Right lobe of liver (tissue), 6 donors: ENCODE data around the gene PSMB1. TPM values are rescaled to one million over a fixed set of nuclear protein-coding genes. Genes with fewer than 3 reads are reported as not detected.
A peak's percentile ranks its signal among the peaks of the same experiment; 100 is the strongest.

Source experiments
- ATAC-seq, 4 donors: fragments of 200-7000 bp; cut with Tn5 transposase; one replicate each; pipeline ENCODE4 v1.9.1; 2020; ENCODE audit warnings: mild to moderate bottlenecking in 4 of 4, moderate library complexity in 4 of 4
- DNase-seq, 3 donors: peaks; one replicate each; pipeline ENCODE4 v3.0.0-alpha.2; 2020
- H3K27ac ChIP-seq, 3 donors: fragments of 200-600 bp; one replicate each; pipeline ENCODE4 v1.8.0; 2022
- H3K27me3 ChIP-seq, 2 donors: fragments of 200-600 bp; one replicate each; pipeline ENCODE4 v1.8.0; 2022
- H3K36me3 ChIP-seq, 4 donors: fragments of 200-600 bp; sonication (generic) in 1 of 4; one replicate each; pipeline versions ENCODE4 v1.5.1 to v1.8.0; 2017 to 2022; ENCODE audit warnings: control low read depth in 1 of 4
- H3K4me1 ChIP-seq, 4 donors: fragments of 200-600 bp; sonication (generic) in 1 of 4; one replicate each; pipeline versions ENCODE4 v1.5.1 to v1.8.0; 2017 to 2022; ENCODE audit warnings: control low read depth in 1 of 4
- H3K4me3 ChIP-seq, 3 donors: fragments of 200-600 bp; one replicate each; pipeline ENCODE4 v1.8.0; 2022
- H3K9me3 ChIP-seq, 4 donors: fragments of 200-600 bp; sonication (generic) in 1 of 4; one replicate each; pipeline versions ENCODE4 v1.5.1 to v1.8.0; 2017 to 2022; ENCODE audit warnings: control low read depth in 1 of 4
- CTCF ChIP-seq, 4 donors: fragments of 200-600 bp in 3 of 4; fragments of 450-650 bp in 1 of 4; IDR thresholded peaks; one replicate each; pipeline versions ENCODE4 v1.5.1 to v1.8.0; 2016 to 2022; ENCODE audit warnings: antibody characterized with exemption in 4 of 4, mild to moderate bottlenecking in 2 of 4
- POLR2A ChIP-seq: fragments of 450-650 bp; IDR thresholded peaks from one replicate; pipeline ENCODE4 v1.6.1; 2017; ENCODE audit warnings: antibody characterized with exemption, mild to moderate bottlenecking
- WGBS: methylation state at CpG from one replicate; pipeline ENCODE4 v1.1.6; 2018; ENCODE audit warnings: low coverage, low lambda C conversion rate; ENCODE audit not compliant: insufficient coverage; ENCODE audit errors: missing lambda C conversion rate; 5-methylcytosine and 5-hydroxymethylcytosine counted together
- intact Hi-C, 2 donors: fragments of 100-400 bp; cut with DNase I; formaldehyde crosslinking; loops; one replicate each; pipeline versions ENCODE4 v1.11.2 to v1.14.1; 2022
- total RNA-seq, 6 experiments: library from RNA; depleted of rRNA in 2 of 6; stranded (reverse); fragments of >200 nt in 2 of 6; fragmentation: NEBNext Ultra II Directional in 3 of 6; extraction: Animal tissue kit (Norgen Biotek cat#: 25700) in 3 of 6; gene quantifications; one replicate each; pipeline versions ENCODE4 v1.1.0 to v1.2.4, GENCODE V29; 2016 to 2023
- donor health status: DM: no; HTN: yes; CAD: no.
- donor health status: DM: no; HTN: no; CAD: no.
- donor health status: DM: no; HTN: no; CAD: no.
- donor health status: DM: no; HTN: yes; CAD: no.
- donor health status: DM: no; HTN: yes; CAD: no.

The PSMB1 gene
- total RNA-seq, 6 experiments from 2014 or later, result 90.3 to 164 (median 111) TPM

DNA sequence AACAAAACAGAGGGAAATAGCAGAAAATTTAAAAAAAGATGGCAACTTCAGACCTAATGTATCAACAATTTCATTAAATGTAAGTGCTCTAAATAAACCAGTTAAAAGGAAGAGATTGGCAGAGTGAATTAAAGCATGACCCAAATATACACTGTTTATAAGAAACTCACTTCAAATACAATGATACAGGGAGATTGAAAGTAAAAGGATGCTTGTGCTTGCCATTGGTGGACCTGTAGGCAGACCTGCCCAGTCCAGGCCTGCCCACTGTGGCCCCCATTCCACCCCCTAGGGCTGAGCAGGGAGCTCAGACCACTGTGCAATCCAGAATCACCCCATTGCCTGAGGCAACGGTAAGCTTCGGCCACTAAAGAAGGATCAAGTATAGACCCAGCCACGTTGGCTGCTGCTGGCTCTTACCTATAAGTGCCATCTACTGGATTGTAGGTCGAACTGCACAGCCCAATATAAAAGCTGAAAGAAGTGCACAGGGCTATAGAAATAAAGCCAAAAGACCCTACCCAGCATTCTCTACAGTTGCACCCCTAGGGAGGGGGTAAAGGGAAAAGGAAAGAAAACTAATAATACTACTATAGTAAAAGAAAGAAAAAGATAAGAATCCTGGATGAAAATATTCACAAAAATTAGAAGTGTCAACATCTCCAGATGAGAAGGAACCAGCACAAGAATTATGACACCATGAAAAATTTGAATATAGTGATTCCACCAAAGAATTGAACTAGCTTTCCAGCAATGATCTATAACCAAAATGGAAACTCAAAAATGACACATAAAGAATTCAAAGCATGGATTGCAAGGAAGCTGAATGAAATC lies 36.1 kb downstream of the PSMB1 start:
- intact Hi-C loops, result no loop called here
- TF ChIP-seq POLR2A (no peak), CTCF (IDR thresholded peaks at IDR 0.05) (peak; percentile 80 to 83 (median 82))
- Histone ChIP-seq H3K27ac (no peak overlapping the region), H3K27me3 (no peaks in the 10 kb centered on the region), H3K4me1 (peaks cover 0 to 2% (median 0%) of the 10 kb centered on the region in 4 donors), H3K36me3 (no peaks in the 10 kb centered on the region), H3K9me3 (no peaks in the 10 kb centered on the region), H3K4me3 (no peak overlapping the region)
- ATAC-seq (peak; percentile 98 to 99 (median 98)), DNase-seq (peak in 2 of 3 donors; percentile 43 to 52)
- 0% methylated on average over 4 of the region's 4 CpGs for WGBS

GRCh38 chr6:170514908-170515307 lies 38.2 kb downstream of the PSMB1 start:
- Histone ChIP-seq H3K4me3 (no peak overlapping the region), H3K27me3 (no peaks in the 10 kb centered on the region), H3K27ac (no peak overlapping the region), H3K9me3 (no peaks in the 10 kb centered on the region), H3K4me1 (peaks cover 0 to 2% (median 0%) of the 10 kb centered on the region in 4 donors), H3K36me3 (no peaks in the 10 kb centered on the region)
- intact Hi-C loops, result no loop called here
- DNase-seq (no peak), ATAC-seq (no peak)
- no peak for TF ChIP-seq POLR2A
- TF ChIP-seq CTCF (IDR thresholded peaks at IDR 0.05), result no peak
- WGBS, result 88% methylated on average over 1 of the region's 1 CpG

- no peak for TF ChIP-seq CTCF (IDR thresholded peaks at IDR 0.05)
- no peak for TF ChIP-seq POLR2A
- WGBS, result 80% methylated on average over 4 of the region's 4 CpGs
- no peaks in the 10 kb centered on the region for H3K36me3 ChIP-seq
- no peaks in the 10 kb centered on the region for H3K27me3 ChIP-seq
- H3K4me1 ChIP-seq, result peaks cover 0 to 2% (median 0%) of the 10 kb centered on the region in 4 donors
- intact Hi-C loops, result no loop called here
- no peak overlapping the region for H3K27ac ChIP-seq
- no peak overlapping the region for H3K4me3 ChIP-seq
- H3K9me3 ChIP-seq, result no peaks in the 10 kb centered on the region
- ATAC-seq, result no peak
- DNase-seq, result no peak
Observed at GRCh38 chr6:170512249-170512648, 40.9 kb downstream of the PSMB1 start.

GRCh38 chr6:170510631-170511030 lies 42.5 kb downstream of the PSMB1 start:
- H3K27me3 ChIP-seq, result no peaks in the 10 kb centered on the region
- DNase-seq, result no peak
- H3K4me3 ChIP-seq, result no peak overlapping the region
- no peak overlapping the region for H3K27ac ChIP-seq
- no peak for ATAC-seq
- no peaks in the 10 kb centered on the region for H3K36me3 ChIP-seq
- WGBS, result 94% methylated on average over 20 of the region's 20 CpGs
- H3K9me3 ChIP-seq, result no peaks in the 10 kb centered on the region
- H3K4me1 ChIP-seq, result no peaks in the 10 kb centered on the region
- TF ChIP-seq POLR2A (no peak), CTCF (IDR thresholded peaks at IDR 0.05) (no peak)
- intact Hi-C loops, result no loop called here
